Measurements from ENCODE around the gene ZNF22.

Gene ZNF22

GRCh38 chr10:44991571-44991970 lies 9.2 kb upstream of the ZNF22 start:
- no peak for DNase-seq (ENCODE audit: low read depth, low spot score)

GRCh38 chr10:44992070-44992731 lies 8.5 kb upstream of the ZNF22 start:
- no peak for DNase-seq (ENCODE audit: low read depth, low spot score)

- no peak for DNase-seq (ENCODE audit: low read depth, low spot score)
Measured at GRCh38 chr10:44992732-44993225, 7.9 kb upstream of the ZNF22 start.

GRCh38 chr10:44993226-44993921 lies 7.3 kb upstream of the ZNF22 start:
- no peak for DNase-seq (ENCODE audit: low read depth, low spot score)

- no peak for DNase-seq (ENCODE audit: low read depth, low spot score)
Measured at GRCh38 chr10:44993922-44994751, 6.6 kb upstream of the ZNF22 start.

GRCh38 chr10:44994752-44995530 lies 5.8 kb upstream of the ZNF22 start:
- DNase-seq (ENCODE audit: low read depth, low spot score) = no peak

- no peak for DNase-seq (ENCODE audit: low read depth, low spot score)
Measured at GRCh38 chr10:44995581-44995913, 5.2 kb upstream of the ZNF22 start.

- DNase-seq (ENCODE audit: low read depth, low spot score) = no peak
Measured at GRCh38 chr10:44995914-44996669, 4.6 kb upstream of the ZNF22 start.

GRCh38 chr10:44997105-44997748 lies 3.5 kb upstream of the ZNF22 start:
- no peak for DNase-seq (ENCODE audit: low read depth, low spot score)

GRCh38 chr10:44998146-44998631 lies 2.5 kb upstream of the ZNF22 start:
- no peak for DNase-seq (ENCODE audit: low read depth, low spot score)

- DNase-seq (ENCODE audit: low read depth, low spot score) = no peak
Measured at GRCh38 chr10:45000138-45000751, 478 bp upstream of the ZNF22 start.

- DNase-seq (ENCODE audit: low read depth, low spot score) = no peak
Measured at GRCh38 chr10:45001381-45002148, 842 bp downstream of the ZNF22 start.

GRCh38 chr10:45003432-45004000 lies 2.8 kb downstream of the ZNF22 start:
- no peak for DNase-seq (ENCODE audit: low read depth, low spot score)

- no peak for DNase-seq (ENCODE audit: low read depth, low spot score)
Measured at GRCh38 chr10:45004661-45005060, 3.9 kb downstream of the ZNF22 start.

- DNase-seq (ENCODE audit: low read depth, low spot score) = no peak
Measured at GRCh38 chr10:45005284-45005683, 4.6 kb downstream of the ZNF22 start.

GRCh38 chr10:45006276-45007030 lies 5.7 kb downstream of the ZNF22 start:
- DNase-seq (ENCODE audit: low read depth, low spot score) = no peak

- no peak for DNase-seq (ENCODE audit: low read depth, low spot score)
Measured at GRCh38 chr10:45008524-45009161, 7.9 kb downstream of the ZNF22 start.
